GM12865 (cell line): ENCODE measurements around the gene COCH.

Source experiments
- DNase-seq: peaks from one replicate; pipeline ENCODE4 v3.0.0; 2010; ENCODE audit warnings: low read depth
- H3K4me3 ChIP-seq: 2 replicates; pipeline ENCODE4 v1.5.1; 2011; ENCODE audit warnings: mild to moderate bottlenecking, low read depth, low read length, control low read depth
- CTCF ChIP-seq: IDR thresholded peaks from 2 replicates; pipeline ENCODE4 v1.5.1; 2011; ENCODE audit warnings: low read length, control low read depth, low read depth, inconsistent platforms; ENCODE audit not compliant: insufficient read depth; ENCODE audit errors: missing control alignments

The COCH gene

DNA sequence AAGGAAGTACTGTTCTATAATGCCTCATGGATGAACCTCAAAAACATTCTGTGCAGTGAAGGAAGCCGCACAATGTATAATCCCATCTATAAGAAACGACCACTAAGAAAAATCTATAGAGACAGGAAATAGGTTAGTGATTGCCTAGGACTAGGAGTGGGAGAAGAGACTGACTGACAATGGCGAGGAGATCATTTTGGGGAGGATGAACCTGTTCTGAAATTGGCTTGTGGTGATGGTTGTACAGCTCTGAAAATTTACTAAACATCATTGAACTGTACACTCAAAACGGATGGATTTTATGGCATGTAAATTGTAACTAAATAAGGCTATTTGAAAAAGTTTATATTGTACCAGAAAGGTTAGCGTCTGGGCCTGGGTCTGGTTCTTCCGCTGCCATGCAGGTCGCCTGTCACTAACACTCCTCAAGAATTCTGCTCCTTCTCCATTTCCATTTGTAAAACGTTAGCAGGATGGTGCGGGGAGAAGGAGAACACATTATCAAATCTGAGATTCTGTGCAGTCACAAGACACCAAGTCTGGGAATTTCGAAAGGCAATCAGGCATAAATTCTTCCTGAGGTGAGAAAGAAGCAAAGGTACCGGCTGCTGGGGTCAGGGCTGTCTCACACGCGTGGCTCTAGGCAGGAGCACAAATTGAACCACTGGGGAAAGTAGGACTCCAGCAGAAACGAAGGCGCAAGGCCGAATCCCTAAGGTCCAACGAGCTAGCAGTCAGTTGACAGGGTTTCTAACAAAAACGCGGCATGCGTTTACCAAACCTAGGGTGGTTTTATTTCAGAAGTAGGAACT lies 845 bp upstream of the COCH start:
- H3K4me3 ChIP-seq: peak overlapping the region; percentile 61
- no peak for TF ChIP-seq CTCF
- DNase-seq: no peak

GRCh38 chr14:30874999-30875787 lies 834 bp downstream of the COCH start:
- TF ChIP-seq CTCF: no peak
- peak; percentile 47 for DNase-seq
- H3K4me3 ChIP-seq: peak overlapping the region; percentile 61

GRCh38 chr14:30875788-30876053 lies 1.4 kb downstream of the COCH start:
- no peak for DNase-seq
- H3K4me3 ChIP-seq: no peak overlapping the region
- TF ChIP-seq CTCF: no peak

DNA sequence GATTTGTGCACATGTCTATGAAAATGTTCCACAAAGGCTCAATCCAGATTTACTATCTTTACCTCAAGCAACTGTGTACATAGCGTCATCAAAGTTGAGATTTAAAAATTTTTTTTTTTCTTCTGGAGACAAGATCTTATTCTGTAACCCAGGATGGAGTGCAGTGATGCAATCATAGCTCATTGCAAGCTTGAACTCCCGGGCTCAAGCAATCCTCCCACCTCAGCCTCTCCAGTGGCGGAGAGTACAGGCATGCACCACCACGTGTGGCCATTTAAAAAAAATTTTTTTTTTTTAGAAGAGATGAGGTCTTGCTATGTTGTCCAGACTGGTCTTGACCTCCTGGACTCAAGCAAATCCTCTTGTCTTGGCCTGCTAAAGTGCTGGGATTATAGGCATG lies 2.3 kb downstream of the COCH start:
- DNase-seq: no peak
- no peak overlapping the region for H3K4me3 ChIP-seq
- TF ChIP-seq CTCF: no peak

DNA sequence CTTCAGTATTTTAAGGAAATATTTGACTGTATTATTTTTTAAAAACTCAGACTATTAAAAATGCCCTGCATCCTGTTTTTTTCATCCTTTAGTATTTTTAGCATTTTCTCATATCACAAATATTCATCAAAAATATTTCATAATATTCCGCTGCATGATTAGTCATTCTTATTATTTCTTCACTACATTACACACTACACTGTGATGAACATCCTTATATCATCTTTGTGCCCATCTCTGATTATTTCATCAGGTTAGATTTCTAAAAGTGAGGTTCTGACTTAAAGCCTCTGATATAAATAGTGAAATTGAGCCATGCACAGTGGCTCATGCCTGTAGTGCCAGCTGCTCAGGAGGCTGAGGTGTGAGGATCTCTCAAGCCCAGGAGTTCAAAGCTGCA lies 8.1 kb downstream of the COCH start:
- DNase-seq: no peak
- TF ChIP-seq CTCF: no peak
- no peak overlapping the region for H3K4me3 ChIP-seq

- DNase-seq: no peak
- H3K4me3 ChIP-seq: no peak overlapping the region
- no peak for TF ChIP-seq CTCF
Measured at GRCh38 chr14:30883508-30884294, 9.3 kb downstream of the COCH start.
